ENCODE measurements around the gene KCNS1.

DNA sequence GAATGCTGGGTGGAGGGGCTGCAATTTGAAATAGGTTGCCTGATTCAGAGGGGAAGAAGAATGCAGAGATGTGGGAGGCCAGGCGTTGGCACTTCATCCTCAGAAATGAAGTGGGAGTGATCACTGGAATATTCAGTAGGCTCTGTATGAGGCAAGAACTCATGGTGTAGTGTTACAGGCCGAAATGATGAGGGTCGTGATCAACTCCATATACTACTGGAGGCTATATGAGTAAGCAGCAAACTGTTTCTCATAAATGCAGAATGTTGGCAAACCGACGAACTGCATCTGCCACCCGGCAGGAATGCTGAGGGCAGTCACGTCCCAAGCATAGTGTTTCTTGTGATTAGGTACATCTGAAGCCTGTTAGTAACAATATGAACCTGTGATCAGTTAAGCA lies 12.7 kb downstream of the KCNS1 start:
- TF ChIP-seq, protein P1, sequence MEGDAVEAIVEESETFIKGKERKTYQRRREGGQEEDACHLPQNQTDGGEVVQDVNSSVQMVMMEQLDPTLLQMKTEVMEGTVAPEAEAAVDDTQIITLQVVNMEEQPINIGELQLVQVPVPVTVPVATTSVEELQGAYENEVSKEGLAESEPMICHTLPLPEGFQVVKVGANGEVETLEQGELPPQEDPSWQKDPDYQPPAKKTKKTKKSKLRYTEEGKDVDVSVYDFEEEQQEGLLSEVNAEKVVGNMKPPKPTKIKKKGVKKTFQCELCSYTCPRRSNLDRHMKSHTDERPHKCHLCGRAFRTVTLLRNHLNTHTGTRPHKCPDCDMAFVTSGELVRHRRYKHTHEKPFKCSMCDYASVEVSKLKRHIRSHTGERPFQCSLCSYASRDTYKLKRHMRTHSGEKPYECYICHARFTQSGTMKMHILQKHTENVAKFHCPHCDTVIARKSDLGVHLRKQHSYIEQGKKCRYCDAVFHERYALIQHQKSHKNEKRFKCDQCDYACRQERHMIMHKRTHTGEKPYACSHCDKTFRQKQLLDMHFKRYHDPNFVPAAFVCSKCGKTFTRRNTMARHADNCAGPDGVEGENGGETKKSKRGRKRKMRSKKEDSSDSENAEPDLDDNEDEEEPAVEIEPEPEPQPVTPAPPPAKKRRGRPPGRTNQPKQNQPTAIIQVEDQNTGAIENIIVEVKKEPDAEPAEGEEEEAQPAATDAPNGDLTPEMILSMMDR (IDR thresholded peaks at IDR 0.05) = no peak
- TF ChIP-seq POLR2A (IDR thresholded peaks at IDR 0.05) = no peak

Measured in heart left ventricle (tissue), 13 donors.